Esophagus muscularis mucosa (tissue), 4 donors: ENCODE results near the gene ARID3A.

Experiments used
- EP300 ChIP-seq: sonication (generic); formaldehyde crosslinking; IDR thresholded peaks from one replicate; pipeline ENCODE4 v1.6.1; 2017; ENCODE audit warnings: antibody characterized with exemption
- POLR2A ChIP-seq: fragments of 450-650 bp; IDR thresholded peaks from one replicate; pipeline ENCODE4 v1.6.1; 2017; ENCODE audit warnings: antibody characterized with exemption, moderate library complexity, mild to moderate bottlenecking, low read depth
- POLR2AphosphoS5 ChIP-seq, 2 donors: sonication (generic); formaldehyde crosslinking; IDR thresholded peaks; one replicate each; pipeline ENCODE4 v1.6.1; 2017; ENCODE audit warnings: antibody characterized with exemption in 2 of 2
- TF ChIP-seq, protein P1 (sequence below), 3 experiments: fragments of 200-600 bp in 2 of 3; fragments of 450-650 bp in 1 of 3; sonication (generic) in 2 of 3; IDR thresholded peaks; one replicate each; pipeline ENCODE4 v1.5.1; 2017 to 2019; ENCODE audit warnings: antibody characterized with exemption in 3 of 3, mild to moderate bottlenecking in 2 of 3, moderate library complexity in 1 of 3

- TF ChIP-seq, protein P1, sequence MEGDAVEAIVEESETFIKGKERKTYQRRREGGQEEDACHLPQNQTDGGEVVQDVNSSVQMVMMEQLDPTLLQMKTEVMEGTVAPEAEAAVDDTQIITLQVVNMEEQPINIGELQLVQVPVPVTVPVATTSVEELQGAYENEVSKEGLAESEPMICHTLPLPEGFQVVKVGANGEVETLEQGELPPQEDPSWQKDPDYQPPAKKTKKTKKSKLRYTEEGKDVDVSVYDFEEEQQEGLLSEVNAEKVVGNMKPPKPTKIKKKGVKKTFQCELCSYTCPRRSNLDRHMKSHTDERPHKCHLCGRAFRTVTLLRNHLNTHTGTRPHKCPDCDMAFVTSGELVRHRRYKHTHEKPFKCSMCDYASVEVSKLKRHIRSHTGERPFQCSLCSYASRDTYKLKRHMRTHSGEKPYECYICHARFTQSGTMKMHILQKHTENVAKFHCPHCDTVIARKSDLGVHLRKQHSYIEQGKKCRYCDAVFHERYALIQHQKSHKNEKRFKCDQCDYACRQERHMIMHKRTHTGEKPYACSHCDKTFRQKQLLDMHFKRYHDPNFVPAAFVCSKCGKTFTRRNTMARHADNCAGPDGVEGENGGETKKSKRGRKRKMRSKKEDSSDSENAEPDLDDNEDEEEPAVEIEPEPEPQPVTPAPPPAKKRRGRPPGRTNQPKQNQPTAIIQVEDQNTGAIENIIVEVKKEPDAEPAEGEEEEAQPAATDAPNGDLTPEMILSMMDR (IDR thresholded peaks at IDR 0.05) = no peak
- TF ChIP-seq POLR2A = no peak
- TF ChIP-seq EP300 = no peak
- no peak for TF ChIP-seq POLR2AphosphoS5 (IDR thresholded peaks at IDR 0.05)
Measured at GRCh38 chr19:892243-892893, 33.5 kb upstream of the ARID3A start.
